Loucy (cell line): ENCODE data around the gene MYEOV.

ENCODE experiments used
- H2AFZ ChIP-seq: fragments of 200-600 bp; sonication (generic); 2 replicates; pipeline ENCODE4 v1.6.0; 2016; ENCODE audit warnings: antibody characterized with exemption, mild to moderate bottlenecking, low read length, moderate library complexity
- H3F3A ChIP-seq: fragments of 200-600 bp; 2 replicates; pipeline ENCODE4 v1.6.0; 2016; ENCODE audit warnings: antibody characterized with exemption, low read depth, mild to moderate bottlenecking
- H3K27me3 ChIP-seq: fragments of 200-600 bp; sonication (generic); 2 replicates; pipeline ENCODE4 v1.6.1; 2014; ENCODE audit warnings: low read length, mild to moderate bottlenecking; ENCODE audit not compliant: insufficient read depth, poor library complexity, severe bottlenecking
- H3K36me3 ChIP-seq: fragments of 200-600 bp; sonication (generic); 2 replicates; pipeline ENCODE4 v1.6.1; 2016; ENCODE audit warnings: low read length; ENCODE audit not compliant: insufficient read depth
- H3K4me1 ChIP-seq: fragments of 200-600 bp; sonication (generic); 2 replicates; pipeline ENCODE4 v1.5.1; 2014; ENCODE audit warnings: low read length, mild to moderate bottlenecking; ENCODE audit not compliant: insufficient read depth, poor library complexity, severe bottlenecking
- H3K4me2 ChIP-seq: fragments of 200-600 bp; sonication (generic); 2 replicates; pipeline ENCODE4 v1.6.0; 2014; ENCODE audit warnings: antibody characterized with exemption, low read length, low read depth, mild to moderate bottlenecking; ENCODE audit not compliant: poor library complexity, severe bottlenecking
- H3K4me3 ChIP-seq: fragments of 200-600 bp; sonication (generic); 2 replicates; pipeline ENCODE4 v1.5.1; 2014; ENCODE audit warnings: low read length, mild to moderate bottlenecking, mixed read lengths; ENCODE audit not compliant: poor library complexity, severe bottlenecking
- H3K79me2 ChIP-seq: fragments of 200-600 bp; sonication (generic); 2 replicates; pipeline ENCODE4 v1.6.1; 2014; ENCODE audit warnings: low read length; ENCODE audit not compliant: insufficient read depth
- H3K9ac ChIP-seq: fragments of 200-600 bp; sonication (generic); 2 replicates; pipeline ENCODE4 v1.6.0; 2014; ENCODE audit warnings: mild to moderate bottlenecking, low read depth, low read length, moderate library complexity; ENCODE audit not compliant: poor library complexity, severe bottlenecking
- H3K9me2 ChIP-seq: fragments of 200-600 bp; sonication (generic); replicated peaks from 2 replicates; pipeline ENCODE4 v1.6.1; 2016; ENCODE audit warnings: low read depth, low read length, mixed read lengths
- H3K9me3 ChIP-seq: fragments of 200-600 bp; sonication (generic); 2 replicates; pipeline ENCODE4 v1.6.1; 2014; ENCODE audit warnings: mild to moderate bottlenecking, antibody characterized with exemption, low read length, low read depth; ENCODE audit not compliant: insufficient read depth
- H4K20me1 ChIP-seq: fragments of 200-600 bp; sonication (generic); 2 replicates; pipeline ENCODE4 v1.6.0; 2014; ENCODE audit warnings: antibody characterized with exemption, low read length, mild to moderate bottlenecking; ENCODE audit not compliant: insufficient read depth, poor library complexity, severe bottlenecking
- CTCF ChIP-seq: fragments of 200-600 bp; sonication (generic); conservative IDR thresholded peaks from 2 replicates; pipeline ENCODE4 v1.5.1; 2014; ENCODE audit warnings: mild to moderate bottlenecking, antibody characterized with exemption, low read length
- EZH2phosphoT487 ChIP-seq: fragments of 200-600 bp; IDR thresholded peaks from 2 replicates; pipeline ENCODE4 v1.6.1; 2018; ENCODE audit warnings: antibody characterized with exemption, mild to moderate bottlenecking, moderate library complexity, borderline replicate concordance

Gene MYEOV

GRCh38 chr11:69276165-69276564, 17.8 kb upstream of the MYEOV start:
- H3K9ac ChIP-seq = no peak overlapping the region
- H3K79me2 ChIP-seq = no peaks in the 10 kb centered on the region
- no peak for TF ChIP-seq CTCF
- TF ChIP-seq EZH2phosphoT487 = no peak
- H3K36me3 ChIP-seq = no peaks in the 10 kb centered on the region
- no peaks in the 10 kb centered on the region for H3F3A ChIP-seq
- H3K9me2 ChIP-seq = no peaks in the 10 kb centered on the region; the same call in 1 of the 2 replicates
- H3K27me3 ChIP-seq = no peaks in the 10 kb centered on the region
- H2AFZ ChIP-seq = no peak overlapping the region
- H3K4me3 ChIP-seq = no peak overlapping the region
- no peaks in the 10 kb centered on the region for H3K9me3 ChIP-seq
- no peak overlapping the region for H3K4me2 ChIP-seq
- H3K4me1 ChIP-seq = no peaks in the 10 kb centered on the region
- no peaks in the 10 kb centered on the region for H4K20me1 ChIP-seq

- TF ChIP-seq CTCF = no peak
- no peak for TF ChIP-seq EZH2phosphoT487
Observed at GRCh38 chr11:69277074-69277809, 16.7 kb upstream of the MYEOV start.

DNA sequence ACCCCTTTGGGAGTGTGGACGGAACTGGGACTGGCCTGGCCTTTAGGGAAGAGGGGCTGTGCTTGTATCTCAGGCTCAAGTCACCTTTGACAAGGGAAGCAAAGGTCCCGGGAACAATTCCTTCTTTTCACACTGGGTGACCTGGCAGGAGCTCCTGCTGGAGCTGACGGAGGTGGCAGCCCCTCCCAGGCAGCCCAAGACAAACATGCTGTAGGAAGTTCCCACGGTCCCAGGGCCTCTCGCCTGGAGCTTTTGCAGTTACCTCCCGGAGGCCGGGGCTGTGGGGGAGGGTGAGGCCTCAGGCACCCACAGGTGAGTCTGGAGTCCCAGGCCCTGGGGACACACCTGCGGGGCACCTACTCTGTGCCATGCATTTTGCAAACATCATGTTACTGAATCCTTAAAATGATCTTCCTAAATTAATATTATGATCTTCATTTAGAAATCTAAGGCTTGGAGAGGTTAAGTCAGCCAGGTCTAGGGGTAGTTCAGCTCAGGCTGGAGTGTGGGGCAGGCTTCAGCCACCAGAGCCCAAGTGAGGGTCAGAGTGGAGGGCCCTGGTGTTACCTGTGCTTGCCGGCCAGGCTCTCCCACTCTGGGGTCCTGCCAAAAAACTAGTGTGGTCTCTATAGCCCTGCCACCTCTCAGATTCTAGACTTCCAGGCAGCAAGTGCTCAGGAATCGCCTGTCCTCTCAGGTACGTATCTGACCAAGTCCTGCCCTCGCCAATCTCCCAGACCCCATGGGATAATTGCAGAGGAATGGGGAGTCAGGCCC, 15.7 kb upstream of the MYEOV start:
- no peaks in the 10 kb centered on the region for H3F3A ChIP-seq
- no peak overlapping the region for H2AFZ ChIP-seq
- H3K9ac ChIP-seq = no peak overlapping the region
- no peaks in the 10 kb centered on the region for H3K36me3 ChIP-seq
- H3K79me2 ChIP-seq = no peaks in the 10 kb centered on the region
- H3K27me3 ChIP-seq = no peaks in the 10 kb centered on the region
- H3K4me1 ChIP-seq = no peaks in the 10 kb centered on the region
- no peak overlapping the region for H3K4me2 ChIP-seq
- no peaks in the 10 kb centered on the region for H3K9me3 ChIP-seq
- no peaks in the 10 kb centered on the region; the same call in 1 of the 2 replicates for H3K9me2 ChIP-seq
- no peak overlapping the region for H3K4me3 ChIP-seq
- H4K20me1 ChIP-seq = no peaks in the 10 kb centered on the region
- TF ChIP-seq EZH2phosphoT487 = no peak
- no peak for TF ChIP-seq CTCF

More at GRCh38 chr11:69277074-69277809, 16.7 kb upstream of the MYEOV start:
- H3K4me1 ChIP-seq = no peaks in the 10 kb centered on the region
- H3K79me2 ChIP-seq = no peaks in the 10 kb centered on the region
- no peaks in the 10 kb centered on the region for H3K27me3 ChIP-seq
- no peak overlapping the region for H3K9ac ChIP-seq
- no peak overlapping the region for H3K4me3 ChIP-seq
- H3K9me3 ChIP-seq = no peaks in the 10 kb centered on the region
- no peaks in the 10 kb centered on the region for H3K36me3 ChIP-seq
- H2AFZ ChIP-seq = no peak overlapping the region
- H4K20me1 ChIP-seq = no peaks in the 10 kb centered on the region
- no peak overlapping the region for H3K4me2 ChIP-seq
- no peaks in the 10 kb centered on the region; the same call in 1 of the 2 replicates for H3K9me2 ChIP-seq
- H3F3A ChIP-seq = no peaks in the 10 kb centered on the region
